ENCODE measurements around the gene MOBP.

Gene MOBP

DNA sequence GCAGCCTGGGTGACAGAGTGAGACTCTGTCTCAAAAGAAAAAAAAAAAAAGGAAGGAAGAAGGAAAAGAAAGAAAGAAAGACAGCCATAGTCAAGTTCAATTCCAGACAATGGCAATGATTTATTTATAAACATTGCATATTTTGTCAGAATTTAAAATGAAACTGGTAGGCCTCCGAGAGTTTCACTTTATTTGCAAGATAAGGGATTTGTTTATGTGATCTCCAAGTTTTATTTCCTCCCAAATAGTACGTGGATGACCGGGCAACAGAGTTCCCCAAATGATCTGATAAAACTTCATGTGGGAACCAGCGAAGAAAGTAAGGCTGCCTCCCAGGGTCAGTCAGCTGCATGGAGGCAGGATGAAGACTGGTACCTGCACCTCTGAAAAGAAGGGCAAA is 28.6 kb upstream of the MOBP start:
- H3K36me3 ChIP-seq (ENCODE audit: insufficient read depth, low read length), result no peaks in the 10 kb centered on the region
- no peak overlapping the region for H3K4me3 ChIP-seq (ENCODE audit: low read length, poor library complexity, severe bottlenecking)
- H4K20me1 ChIP-seq (ENCODE audit: insufficient read depth, low read length, poor library complexity, severe bottlenecking), result no peaks in the 10 kb centered on the region
- no peaks in the 10 kb centered on the region for H3K79me2 ChIP-seq (ENCODE audit: insufficient read depth, low read length)
- H3K9me3 ChIP-seq (ENCODE audit: insufficient read depth, low read depth, low read length), result no peaks in the 10 kb centered on the region
- no peaks in the 10 kb centered on the region for H3K4me1 ChIP-seq (ENCODE audit: insufficient read depth, low read length, poor library complexity, severe bottlenecking)
- no peaks in the 10 kb centered on the region for H3K27me3 ChIP-seq (ENCODE audit: insufficient read depth, low read length, poor library complexity, severe bottlenecking)
- no peak overlapping the region for H2AFZ ChIP-seq (ENCODE audit: low read length)
- H3K4me2 ChIP-seq (ENCODE audit: low read depth, low read length, poor library complexity, severe bottlenecking), result no peak overlapping the region
- no peaks in the 10 kb centered on the region for H3F3A ChIP-seq (ENCODE audit: low read depth)
- TF ChIP-seq, protein P1, sequence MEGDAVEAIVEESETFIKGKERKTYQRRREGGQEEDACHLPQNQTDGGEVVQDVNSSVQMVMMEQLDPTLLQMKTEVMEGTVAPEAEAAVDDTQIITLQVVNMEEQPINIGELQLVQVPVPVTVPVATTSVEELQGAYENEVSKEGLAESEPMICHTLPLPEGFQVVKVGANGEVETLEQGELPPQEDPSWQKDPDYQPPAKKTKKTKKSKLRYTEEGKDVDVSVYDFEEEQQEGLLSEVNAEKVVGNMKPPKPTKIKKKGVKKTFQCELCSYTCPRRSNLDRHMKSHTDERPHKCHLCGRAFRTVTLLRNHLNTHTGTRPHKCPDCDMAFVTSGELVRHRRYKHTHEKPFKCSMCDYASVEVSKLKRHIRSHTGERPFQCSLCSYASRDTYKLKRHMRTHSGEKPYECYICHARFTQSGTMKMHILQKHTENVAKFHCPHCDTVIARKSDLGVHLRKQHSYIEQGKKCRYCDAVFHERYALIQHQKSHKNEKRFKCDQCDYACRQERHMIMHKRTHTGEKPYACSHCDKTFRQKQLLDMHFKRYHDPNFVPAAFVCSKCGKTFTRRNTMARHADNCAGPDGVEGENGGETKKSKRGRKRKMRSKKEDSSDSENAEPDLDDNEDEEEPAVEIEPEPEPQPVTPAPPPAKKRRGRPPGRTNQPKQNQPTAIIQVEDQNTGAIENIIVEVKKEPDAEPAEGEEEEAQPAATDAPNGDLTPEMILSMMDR (conservative IDR thresholded peaks at IDR 0.05; ENCODE audit: low read length), result no peak
- no peak for TF ChIP-seq EZH2phosphoT487 (IDR thresholded peaks at IDR 0.05; ENCODE audit: borderline replicate concordance)
- no peak overlapping the region for H3K9ac ChIP-seq (ENCODE audit: low read depth, low read length, poor library complexity, severe bottlenecking)
- H3K9me2 ChIP-seq (replicated peaks; ENCODE audit: low read depth, low read length), result no peaks in the 10 kb centered on the region

DNA sequence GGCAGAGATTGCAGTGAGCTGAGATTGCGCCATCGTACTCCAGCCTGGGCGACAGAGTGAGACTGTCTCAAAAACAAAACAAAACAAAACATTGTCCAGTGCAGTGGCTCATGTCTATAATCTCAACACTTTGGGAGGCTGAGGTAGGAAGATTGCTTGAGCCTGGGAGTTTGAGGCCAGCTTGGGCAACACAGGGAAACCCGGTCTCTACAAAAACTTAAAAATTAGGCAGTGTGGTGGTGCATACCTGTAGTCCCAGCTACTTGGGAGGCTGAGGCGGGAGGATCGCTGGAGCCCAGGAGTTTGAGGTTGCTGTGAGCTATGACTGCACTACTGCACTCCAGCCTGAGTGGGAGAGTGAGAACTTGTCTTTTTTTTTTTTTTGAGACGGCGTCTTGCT is 27.2 kb upstream of the MOBP start:
- Histone ChIP-seq H3F3A (ENCODE audit: low read depth) (no peaks in the 10 kb centered on the region), H3K9ac (ENCODE audit: low read depth, low read length, poor library complexity, severe bottlenecking) (no peak overlapping the region), H3K4me3 (ENCODE audit: low read length, poor library complexity, severe bottlenecking) (no peak overlapping the region), H3K9me2 (replicated peaks; ENCODE audit: low read depth, low read length) (no peaks in the 10 kb centered on the region), H4K20me1 (ENCODE audit: insufficient read depth, low read length, poor library complexity, severe bottlenecking) (no peaks in the 10 kb centered on the region), H3K9me3 (ENCODE audit: insufficient read depth, low read depth, low read length) (no peaks in the 10 kb centered on the region), H3K79me2 (ENCODE audit: insufficient read depth, low read length) (no peaks in the 10 kb centered on the region), H3K4me2 (ENCODE audit: low read depth, low read length, poor library complexity, severe bottlenecking) (no peak overlapping the region), H3K36me3 (ENCODE audit: insufficient read depth, low read length) (no peaks in the 10 kb centered on the region), H2AFZ (ENCODE audit: low read length) (no peak overlapping the region), H3K4me1 (ENCODE audit: insufficient read depth, low read length, poor library complexity, severe bottlenecking) (no peaks in the 10 kb centered on the region), H3K27me3 (ENCODE audit: insufficient read depth, low read length, poor library complexity, severe bottlenecking) (no peaks in the 10 kb centered on the region)
- TF ChIP-seq, protein P1 (conservative IDR thresholded peaks at IDR 0.05; ENCODE audit: low read length), result no peak
- no peak for TF ChIP-seq EZH2phosphoT487 (IDR thresholded peaks at IDR 0.05; ENCODE audit: borderline replicate concordance)

DNA sequence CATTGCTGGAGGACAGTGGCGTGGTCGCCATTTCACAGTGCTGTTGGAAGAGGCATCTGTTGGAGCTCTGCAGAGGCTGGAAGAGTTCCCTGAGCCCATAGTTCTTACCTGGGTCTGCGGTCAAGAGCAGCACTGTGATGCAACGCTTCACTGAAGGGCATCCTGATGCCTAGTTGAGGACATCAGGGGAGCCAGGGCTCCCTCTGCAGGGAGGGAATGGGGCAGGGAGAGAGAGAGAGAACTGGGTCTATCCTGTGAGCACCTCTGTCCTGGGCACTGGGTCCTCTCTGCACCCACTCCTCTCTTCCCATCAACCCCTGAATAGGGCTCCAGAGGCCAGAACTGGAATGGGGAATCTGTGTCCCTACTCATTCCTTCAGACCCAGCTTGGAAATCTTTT is 23.9 kb upstream of the MOBP start:
- Histone ChIP-seq H3F3A (ENCODE audit: low read depth) (no peaks in the 10 kb centered on the region), H3K4me2 (ENCODE audit: low read depth, low read length, poor library complexity, severe bottlenecking) (no peak overlapping the region), H3K9me3 (ENCODE audit: insufficient read depth, low read depth, low read length) (no peaks in the 10 kb centered on the region), H3K27me3 (ENCODE audit: insufficient read depth, low read length, poor library complexity, severe bottlenecking) (no peaks in the 10 kb centered on the region), H3K4me1 (ENCODE audit: insufficient read depth, low read length, poor library complexity, severe bottlenecking) (no peaks in the 10 kb centered on the region), H4K20me1 (ENCODE audit: insufficient read depth, low read length, poor library complexity, severe bottlenecking) (no peaks in the 10 kb centered on the region), H3K9ac (ENCODE audit: low read depth, low read length, poor library complexity, severe bottlenecking) (no peak overlapping the region), H3K36me3 (ENCODE audit: insufficient read depth, low read length) (no peaks in the 10 kb centered on the region), H3K4me3 (ENCODE audit: low read length, poor library complexity, severe bottlenecking) (no peak overlapping the region), H2AFZ (ENCODE audit: low read length) (no peak overlapping the region), H3K9me2 (replicated peaks; ENCODE audit: low read depth, low read length) (no peaks in the 10 kb centered on the region), H3K79me2 (ENCODE audit: insufficient read depth, low read length) (no peaks in the 10 kb centered on the region)
- no peak for TF ChIP-seq EZH2phosphoT487 (IDR thresholded peaks at IDR 0.05; ENCODE audit: borderline replicate concordance)
- TF ChIP-seq, protein P1 (conservative IDR thresholded peaks at IDR 0.05; ENCODE audit: low read length), result peak; percentile 38

Data from Loucy (cell line).